Hindlimb muscle (tissue), 1 donor: ENCODE data around the gene CEP72. TPM values are rescaled to one million over a fixed set of nuclear protein-coding genes. Genes with fewer than 3 reads are reported as not detected.

ENCODE experiments used
- DNase-seq: peaks from one replicate; pipeline ENCODE4 v3.0.0-alpha.2; 2013
- polyA plus RNA-seq: library from polyadenylated mRNA; unstranded; fragments of 120-200 nt; gene quantifications from one replicate; pipeline ENCODE4 v1.2.1, GENCODE V29; 2013; ENCODE audit not compliant: insufficient read length

Gene CEP72
- polyA plus RNA-seq, 1 donor, result 3.6 TPM

GRCh38 chr5:639584-640213, 27.6 kb downstream of the CEP72 start:
- DNase-seq, result no peak

GRCh38 chr5:640461-641330, 28.6 kb downstream of the CEP72 start:
- DNase-seq, result no peak

GRCh38 chr5:641331-641765, 29.2 kb downstream of the CEP72 start:
- no peak for DNase-seq

- no peak for DNase-seq
These were observed 30.3 kb downstream of the CEP72 start for GRCh38 chr5:642481-642880.

- DNase-seq, result no peak
These were observed 31.2 kb downstream of the CEP72 start for GRCh38 chr5:643351-643801.

GRCh38 chr5:643811-644271, 31.7 kb downstream of the CEP72 start:
- peak; percentile 23 for DNase-seq

GRCh38 chr5:644509-644908, 32.4 kb downstream of the CEP72 start:
- no peak for DNase-seq

- no peak for DNase-seq
These were observed 32.8 kb downstream of the CEP72 start for GRCh38 chr5:644971-645370.

- DNase-seq, result no peak
These were observed 33.3 kb downstream of the CEP72 start for GRCh38 chr5:645421-645820.

- DNase-seq, result no peak
These were observed 34.5 kb downstream of the CEP72 start for GRCh38 chr5:646396-647201.

- no peak for DNase-seq
These were observed 35.2 kb downstream of the CEP72 start for GRCh38 chr5:647311-647710.

- no peak for DNase-seq
These were observed 35.6 kb downstream of the CEP72 start for GRCh38 chr5:647727-648126.

GRCh38 chr5:651296-652022, 39.3 kb downstream of the CEP72 start:
- DNase-seq, result no peak

GRCh38 chr5:652023-652515, 39.9 kb downstream of the CEP72 start:
- DNase-seq, result no peak

GRCh38 chr5:652773-653350, 40.7 kb downstream of the CEP72 start:
- no peak for DNase-seq

- DNase-seq, result no peak
These were observed 42.1 kb downstream of the CEP72 start for GRCh38 chr5:654071-654778.

- DNase-seq, result no peak
These were observed 43.3 kb downstream of the CEP72 start for GRCh38 chr5:655406-655805.

- DNase-seq, result no peak
These were observed 45.4 kb downstream of the CEP72 start for GRCh38 chr5:657570-657969.

- no peak for DNase-seq
These were observed 46.0 kb downstream of the CEP72 start for GRCh38 chr5:658103-658502.

GRCh38 chr5:659496-660263, 47.5 kb downstream of the CEP72 start:
- DNase-seq, result no peak
